Keratinocyte (primary cell): ENCODE results near the gene CSRP3. TPM values are rescaled to one million over a fixed set of nuclear protein-coding genes. Genes with fewer than 3 reads are reported as not detected.
A peak's percentile ranks its signal among the peaks of the same experiment; 100 is the strongest.

Source experiments
- DNase-seq: peaks from one replicate; pipeline ENCODE4 v3.0.0-alpha.2; 2011; ENCODE audit warnings: low read depth, missing footprints, low spot score
- FAIRE-seq: peaks from 2 replicates; lab custom pipeline; 2011; peaks lifted over from hg19 to GRCh38; lab: Jason Lieb, UNC
- H2AFZ ChIP-seq: 2 replicates; pipeline ENCODE4 v1.6.0; 2012; ENCODE audit warnings: low read length, control low read depth, inconsistent platforms; ENCODE audit not compliant: control insufficient read depth
- H3K27ac ChIP-seq: 2 replicates; pipeline ENCODE4 v1.5.1; 2011; ENCODE audit warnings: low read length; ENCODE audit not compliant: control insufficient read depth, insufficient read depth
- H3K27me3 ChIP-seq: 3 replicates; pipeline ENCODE4 v1.6.0; 2011; ENCODE audit warnings: low read length; ENCODE audit not compliant: control insufficient read depth, insufficient read depth; ENCODE audit errors: extremely low read depth
- H3K36me3 ChIP-seq, 2 experiments: 2 replicates in 1 of 2; 3 replicates in 1 of 2; pipeline ENCODE4 v1.5.1; 2011; ENCODE audit warnings: low read length in 2 of 2, mild to moderate bottlenecking in 1 of 2; ENCODE audit not compliant: control insufficient read depth in 2 of 2, insufficient read depth in 2 of 2; ENCODE audit errors: extremely low read depth in 1 of 2
- H3K4me1 ChIP-seq: 3 replicates; pipeline ENCODE4 v1.5.1; 2011; ENCODE audit warnings: low read length; ENCODE audit not compliant: control insufficient read depth, insufficient read depth; ENCODE audit errors: extremely low read depth
- H3K4me2 ChIP-seq: 3 replicates; pipeline ENCODE4 v1.6.0; 2011; ENCODE audit warnings: low read depth, low read length; ENCODE audit not compliant: control insufficient read depth, insufficient read depth; ENCODE audit errors: extremely low read depth
- H3K4me3 ChIP-seq, 3 experiments: fragments of 200-600 bp in 1 of 3; sonication (generic) in 1 of 3; 2 replicates in 2 of 3; 3 replicates in 1 of 3; pipeline ENCODE4 v1.5.1; 2011 to 2016; ENCODE audit warnings: low read length in 3 of 3, mild to moderate bottlenecking in 3 of 3, control low read depth in 2 of 3, inconsistent platforms in 1 of 3, low read depth in 1 of 3, mixed read lengths in 1 of 3, mixed run types in 1 of 3, moderate library complexity in 1 of 3; ENCODE audit not compliant: control insufficient read depth in 2 of 3, insufficient read depth in 2 of 3; ENCODE audit errors: extremely low read depth in 1 of 3
- H3K79me2 ChIP-seq: 2 replicates; pipeline ENCODE4 v1.6.0; 2012; ENCODE audit warnings: low read length; ENCODE audit not compliant: control insufficient read depth, insufficient read depth
- H3K9ac ChIP-seq: 3 replicates; pipeline ENCODE4 v1.6.0; 2011; ENCODE audit warnings: low read length; ENCODE audit not compliant: control insufficient read depth, insufficient read depth; ENCODE audit errors: extremely low read depth
- H3K9me1 ChIP-seq: 3 replicates; pipeline ENCODE4 v1.6.0; 2011; ENCODE audit warnings: low read length; ENCODE audit not compliant: control insufficient read depth, insufficient read depth; ENCODE audit errors: extremely low read depth
- H3K9me3 ChIP-seq: 2 replicates; pipeline ENCODE4 v1.5.1; 2012; ENCODE audit warnings: low read depth, low read length; ENCODE audit not compliant: control insufficient read depth
- H4K20me1 ChIP-seq: 3 replicates; pipeline ENCODE4 v1.6.0; 2011; ENCODE audit warnings: low read length; ENCODE audit not compliant: control insufficient read depth, insufficient read depth; ENCODE audit errors: extremely low read depth
- CTCF ChIP-seq, 3 experiments: IDR thresholded peaks in 1 of 3; conservative IDR thresholded peaks in 1 of 3; optimal IDR thresholded peaks in 1 of 3; 2 replicates in 2 of 3; 3 replicates in 1 of 3; pipeline versions ENCODE3 to v1.5.1; 2011; ENCODE audit warnings: low read length in 3 of 3, mild to moderate bottlenecking in 3 of 3, moderate library complexity in 2 of 3, control low read depth in 1 of 3, inconsistent platforms in 1 of 3; ENCODE audit not compliant: insufficient read depth in 2 of 3; ENCODE audit errors: extremely low read depth in 1 of 3
- EZH2 ChIP-seq: IDR thresholded peaks from one replicate; pipeline ENCODE4 v1.6.1; 2012; ENCODE audit warnings: inconsistent platforms, mild to moderate bottlenecking, low read length, moderate library complexity
- dilution Hi-C: fragments of 300-500 bp; cut with MboI; formaldehyde crosslinking; loops from one replicate; pipeline ENCODE4 v1.7.0; 2020; ENCODE audit warnings: low sequenced_read_pairs; ENCODE audit not compliant: extremely low pct_ligation_motif_present
- polyA plus RNA-seq, 5 experiments: library from polyadenylated mRNA; depleted of rRNA in 3 of 5; stranded (reverse) in 3 of 5; stranded (forward) in 1 of 5; unstranded in 1 of 5; fragments of >200 nt; gene quantifications; 1 replicate in 1 of 5; 2 replicates in 3 of 5; 3 replicates in 1 of 5; pipeline versions ENCODE4 v1.2.1 to v1.2.3, GENCODE V29; 2011 to 2012; ENCODE audit warnings: missing spikeins in 2 of 5, low read depth in 1 of 5, low replicate concordance in 1 of 5

The CSRP3 gene
- polyA plus RNA-seq, 1 donor (not counting 4 experiments of a cell fraction or from before 2014, with no cell fraction given), result not detected

- no peaks in the 10 kb centered on the region for H3K9me1 ChIP-seq
- H3K4me3 ChIP-seq, result no peak overlapping the region
- no peak overlapping the region for H3K4me2 ChIP-seq
- no peaks in the 10 kb centered on the region for H4K20me1 ChIP-seq
- TF ChIP-seq CTCF (optimal IDR thresholded peaks at IDR 0.05 in 1 of 3, IDR thresholded peaks at IDR 0.05 in 1 of 3, conservative IDR thresholded peaks at IDR 0.05 in 1 of 3; ENCODE audit: extremely low read depth in 1 of 3, insufficient read depth in 2 of 3, low read length in 3 of 3) (no peak), EZH2 (no peak)
- H3K27me3 ChIP-seq, result peaks cover 16% of the 10 kb centered on the region
- no peaks in the 10 kb centered on the region for H3K36me3 ChIP-seq
- DNase-seq (peak; percentile 53), FAIRE-seq (peak; percentile 52)
- dilution Hi-C loops, result no loop called here
- H3K79me2 ChIP-seq, result no peaks in the 10 kb centered on the region
- no peak overlapping the region for H2AFZ ChIP-seq
- no peak overlapping the region for H3K27ac ChIP-seq
- H3K9me3 ChIP-seq, result no peaks in the 10 kb centered on the region
- peaks cover 6% of the 10 kb centered on the region for H3K4me1 ChIP-seq
- no peak overlapping the region for H3K9ac ChIP-seq
Observed at GRCh38 chr11:19200410-19201201, 1.2 kb downstream of the CSRP3 start.

- Histone ChIP-seq H3K9ac (no peak overlapping the region), H3K9me3 (no peaks in the 10 kb centered on the region), H3K4me1 (peaks cover 6% of the 10 kb centered on the region), H3K36me3 (no peaks in the 10 kb centered on the region), H2AFZ (no peak overlapping the region), H4K20me1 (no peaks in the 10 kb centered on the region), H3K9me1 (no peaks in the 10 kb centered on the region), H3K27me3 (peaks cover 16% of the 10 kb centered on the region), H3K27ac (no peak overlapping the region), H3K79me2 (no peaks in the 10 kb centered on the region), H3K4me3 (no peak overlapping the region), H3K4me2 (no peak overlapping the region)
- DNase-seq, result no peak
- dilution Hi-C loops, result no loop called here
- no peak for FAIRE-seq
- TF ChIP-seq EZH2 (no peak), CTCF (optimal IDR thresholded peaks at IDR 0.05 in 1 of 3, IDR thresholded peaks at IDR 0.05 in 1 of 3, conservative IDR thresholded peaks at IDR 0.05 in 1 of 3; ENCODE audit: extremely low read depth in 1 of 3, insufficient read depth in 2 of 3, low read length in 3 of 3) (no peak)
Observed at GRCh38 chr11:19199771-19200170, 2.0 kb downstream of the CSRP3 start.
